ENCODE results near the gene GIGYF1.
"Not testable (repeated sequence)": the region's sequence is repeated elsewhere in the genome, so short reads cannot be mapped to it uniquely, and the experiment has no call there.

The GIGYF1 gene

GRCh38 chr7:100720671-100721504 is 26.8 kb upstream of the GIGYF1 start:
- Mint-ChIP-seq H3K9me3 (peaks cover 11% of the 10 kb centered on the region), H3K27ac (no peak overlapping the region), H3K36me3 (peaks cover 5% of the 10 kb centered on the region), H3K4me3 (no peak overlapping the region), H3K27me3 (peaks cover 24% of the 10 kb centered on the region), H3K4me1 (peaks cover 3% of the 10 kb centered on the region)
- DNase-seq (ENCODE audit: low spot score in 2 of 2) (no peak), ATAC-seq (ENCODE audit: low read depth) (no peak)

DNA sequence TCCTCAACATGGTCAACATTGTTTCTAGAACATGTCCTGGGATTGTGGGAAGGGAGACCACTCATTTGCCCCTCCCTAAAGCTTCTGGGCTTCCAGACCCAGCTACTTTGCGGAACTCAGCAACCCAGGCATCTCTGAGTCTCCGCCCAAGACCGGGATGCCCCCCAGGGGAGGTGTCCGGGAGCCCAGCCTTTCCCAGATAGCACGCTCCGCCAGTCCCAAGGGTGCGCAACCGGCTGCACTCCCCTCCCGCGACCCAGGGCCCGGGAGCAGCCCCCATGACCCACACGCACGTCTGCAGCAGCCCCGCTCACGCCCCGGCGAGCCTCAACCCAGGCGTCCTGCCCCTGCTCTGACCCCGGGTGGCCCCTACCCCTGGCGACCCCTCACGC is 26.2 kb upstream of the GIGYF1 start, which contains the start of gene EPO:
TSS of gene EPO (plus strand) at position 190 of the 392 bp plus-strand sequence. CDS start 513 bp downstream, outside the sequence.
- no peak within 1 kb of the TSS for H3K4me3 Mint-ChIP-seq
- peaks cover 5% of the 10 kb centered on the region for H3K36me3 Mint-ChIP-seq
- ATAC-seq (ENCODE audit: low read depth) (no peak), DNase-seq (ENCODE audit: low spot score in 2 of 2) (no peak)
- H3K27ac Mint-ChIP-seq = no peak within 1 kb of the TSS
- H3K4me1 Mint-ChIP-seq = peaks cover 3% of the 10 kb centered on the region
- peaks cover 24% of the 10 kb centered on the region for H3K27me3 Mint-ChIP-seq
- peaks cover 11% of the 10 kb centered on the region for H3K9me3 Mint-ChIP-seq

DNA sequence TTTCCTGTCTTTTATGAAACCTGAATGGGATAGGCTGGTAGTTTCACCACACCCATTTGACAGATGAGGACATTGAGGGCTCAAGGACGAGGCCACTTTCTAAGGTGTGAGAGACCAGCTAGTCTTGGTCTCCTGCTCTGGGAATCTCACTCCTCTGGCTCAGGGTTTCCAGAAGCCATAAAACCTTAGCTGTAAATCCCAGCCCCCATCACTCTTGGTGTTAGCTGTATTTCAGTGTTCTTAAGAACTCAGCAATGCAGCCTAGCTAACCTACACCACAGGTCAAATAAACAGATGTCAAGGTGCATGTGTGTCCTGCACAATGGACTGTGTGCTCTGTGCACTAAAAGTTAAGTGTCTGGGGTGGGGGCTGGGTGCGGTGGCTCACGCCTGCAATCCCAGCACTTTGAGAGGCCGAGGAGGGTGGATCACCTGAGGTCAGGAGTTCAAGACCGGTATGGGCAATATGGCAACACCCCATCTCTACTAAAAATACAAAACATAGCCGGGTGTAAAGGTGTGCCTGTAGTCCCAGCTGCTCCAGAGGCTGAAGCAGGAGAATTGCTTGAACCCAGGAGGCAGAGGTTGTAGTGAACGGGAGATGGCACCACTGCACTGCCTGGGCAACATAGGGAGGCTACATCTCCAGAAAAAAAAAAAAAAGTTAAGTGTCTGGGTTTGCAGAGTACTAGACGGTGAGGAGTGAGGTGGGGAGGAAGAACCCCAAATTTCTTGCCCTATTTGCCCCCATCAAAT is 25.7 kb upstream of the GIGYF1 start:
- Mint-ChIP-seq H3K27me3 (peaks cover 24% of the 10 kb centered on the region), H3K4me3 (no peak overlapping the region), H3K4me1 (no peaks in the 10 kb centered on the region), H3K9me3 (peaks cover 11% of the 10 kb centered on the region), H3K36me3 (peaks cover 5% of the 10 kb centered on the region), H3K27ac (no peak overlapping the region)
- no peak for ATAC-seq (ENCODE audit: low read depth)
- no peak for DNase-seq (ENCODE audit: low spot score in 2 of 2)

DNA sequence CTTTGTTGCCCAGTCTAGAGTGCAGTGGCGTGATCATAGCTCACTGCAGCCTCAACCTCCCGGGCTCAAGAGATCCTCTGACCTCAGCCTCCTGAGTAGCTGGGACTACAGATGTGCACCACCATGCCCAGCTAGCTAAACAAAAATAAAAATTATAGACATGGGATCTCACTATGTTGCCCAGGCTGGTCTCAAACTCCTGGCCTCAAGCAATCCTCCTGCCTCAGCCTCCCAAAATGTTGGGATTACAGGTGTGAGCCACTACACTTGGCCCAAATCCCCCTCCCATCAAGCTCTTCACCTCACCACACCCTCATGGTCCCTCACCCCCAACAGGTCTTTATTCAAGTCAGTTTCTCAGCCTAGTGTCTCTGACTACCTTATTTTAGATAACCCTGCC is 23.0 kb upstream of the GIGYF1 start:
- not testable (repeated sequence) for DNase-seq (ENCODE audit: low spot score in 2 of 2); H3K4me3 Mint-ChIP-seq; H3K4me1 Mint-ChIP-seq; ATAC-seq (ENCODE audit: low read depth); H3K36me3 Mint-ChIP-seq; H3K27ac Mint-ChIP-seq
- peaks cover 11% of the 10 kb centered on the region for H3K9me3 Mint-ChIP-seq
- H3K27me3 Mint-ChIP-seq = peaks cover 13% of the 10 kb centered on the region

GRCh38 chr7:100714725-100715124 is 20.7 kb upstream of the GIGYF1 start:
- Mint-ChIP-seq H3K4me1 (no peaks in the 10 kb centered on the region), H3K9me3 (peaks cover 11% of the 10 kb centered on the region), H3K27me3 (peaks cover 9% of the 10 kb centered on the region), H3K4me3 (no peak overlapping the region), H3K36me3 (peaks cover 5% of the 10 kb centered on the region), H3K27ac (no peak overlapping the region)
- no peak for ATAC-seq (ENCODE audit: low read depth)
- no peak for DNase-seq (ENCODE audit: low spot score in 2 of 2)

DNA sequence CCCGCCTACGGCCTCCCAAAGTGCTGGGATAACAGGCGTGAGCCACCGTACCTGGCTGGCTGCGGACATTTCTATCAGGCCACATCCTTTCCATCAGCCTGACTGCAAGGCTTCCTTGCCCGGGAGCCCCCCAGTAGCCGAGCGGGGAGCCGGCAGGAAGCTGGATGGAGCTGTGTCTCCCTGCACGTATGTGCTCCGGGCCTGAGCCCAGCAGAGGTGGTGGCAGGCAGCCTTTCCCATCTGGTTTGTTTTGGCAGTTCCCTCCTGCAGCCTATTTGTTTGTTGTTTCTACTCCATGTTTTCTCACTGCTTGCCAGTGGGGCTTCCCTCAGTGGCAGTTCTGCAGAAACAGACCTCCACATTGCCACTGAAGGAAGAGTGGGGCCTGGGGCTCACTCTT is 17.3 kb upstream of the GIGYF1 start:
- ATAC-seq (ENCODE audit: low read depth) (no peak), DNase-seq (ENCODE audit: low spot score in 2 of 2) (no peak)
- Mint-ChIP-seq H3K9me3 (no peaks in the 10 kb centered on the region), H3K27ac (no peak overlapping the region), H3K4me1 (peaks cover 8% of the 10 kb centered on the region), H3K27me3 (no peaks in the 10 kb centered on the region), H3K36me3 (peaks cover 2% of the 10 kb centered on the region), H3K4me3 (no peak overlapping the region)

GRCh38 chr7:100710452-100710851 is 16.4 kb upstream of the GIGYF1 start:
- DNase-seq (ENCODE audit: low spot score in 2 of 2) (no peak), ATAC-seq (ENCODE audit: low read depth) (no peak)
- Mint-ChIP-seq H3K27me3 (no peaks in the 10 kb centered on the region), H3K9me3 (no peaks in the 10 kb centered on the region), H3K27ac (no peak overlapping the region), H3K36me3 (peaks cover 2% of the 10 kb centered on the region), H3K4me1 (peaks cover 8% of the 10 kb centered on the region), H3K4me3 (no peak overlapping the region)

- Mint-ChIP-seq H3K36me3 (peaks cover 2% of the 10 kb centered on the region), H3K9me3 (no peaks in the 10 kb centered on the region), H3K4me1 (peaks cover 8% of the 10 kb centered on the region), H3K27me3 (no peaks in the 10 kb centered on the region), H3K27ac (no peak overlapping the region), H3K4me3 (no peak overlapping the region)
- DNase-seq (ENCODE audit: low spot score in 2 of 2) (no peak), ATAC-seq (ENCODE audit: low read depth) (no peak)
These were observed 14.3 kb upstream of the GIGYF1 start for GRCh38 chr7:100708395-100708794.

GRCh38 chr7:100706672-100707311 is 12.7 kb upstream of the GIGYF1 start:
- no peak for ATAC-seq (ENCODE audit: low read depth)
- DNase-seq (ENCODE audit: low spot score in 2 of 2) = no peak
- H3K9me3 Mint-ChIP-seq = no peaks in the 10 kb centered on the region

DNA sequence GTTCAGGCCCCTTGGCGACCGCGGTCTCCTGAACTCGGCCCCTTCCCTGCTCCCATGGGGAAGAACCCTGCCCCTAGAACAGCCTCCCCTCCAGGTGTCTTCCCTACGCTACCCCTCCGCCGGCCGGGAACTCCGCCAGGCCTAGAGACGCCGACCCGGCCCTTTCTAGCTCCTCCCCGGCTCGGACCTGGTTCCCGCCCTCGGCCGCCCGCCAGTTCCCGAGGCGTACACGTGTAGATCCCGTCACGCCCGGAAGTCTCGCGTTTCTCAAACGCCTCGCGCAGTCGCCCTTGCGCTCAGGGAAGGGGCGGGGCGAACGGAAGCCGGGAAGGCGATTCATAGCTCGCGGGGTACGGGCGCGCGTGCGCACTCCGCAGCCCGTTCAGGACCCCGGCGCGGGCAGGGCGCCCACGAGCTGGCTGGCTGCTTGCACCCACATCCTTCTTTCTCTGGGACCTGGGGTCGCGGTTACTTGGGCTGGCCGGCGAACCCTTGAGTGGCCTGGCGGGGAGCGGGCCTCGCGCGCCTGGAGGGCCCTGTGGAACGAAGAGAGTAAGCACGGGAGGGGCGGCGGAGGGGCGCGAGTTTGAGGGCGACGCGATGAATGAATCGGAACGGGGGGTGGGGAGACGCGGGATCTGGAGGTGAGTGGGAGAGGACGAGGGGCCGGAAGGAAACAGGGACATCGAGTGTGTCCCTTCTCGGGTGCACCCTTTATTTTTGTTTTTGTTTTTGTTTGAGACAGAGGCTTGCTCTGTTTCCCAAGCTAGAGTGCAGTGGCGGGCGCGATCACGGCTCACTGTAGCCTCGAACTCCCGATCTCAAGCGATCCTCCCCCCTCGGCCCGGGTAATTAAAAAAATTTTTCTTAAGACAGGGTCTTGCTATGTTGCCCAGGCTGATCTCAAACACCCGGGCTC is 12.0 kb upstream of the GIGYF1 start, which contains the start of gene POP7:
TSS of gene POP7 (plus strand) at position 369 of the 919 bp plus-strand sequence. CDS start 710 bp downstream, outside the sequence.
- peak; percentile 94 for ATAC-seq (ENCODE audit: low read depth)
- peak within 1 kb of the TSS; percentile 95 for H3K4me3 Mint-ChIP-seq
- no peaks in the 10 kb centered on the region for H3K27me3 Mint-ChIP-seq
- peaks cover 8% of the 10 kb centered on the region for H3K4me1 Mint-ChIP-seq
- H3K36me3 Mint-ChIP-seq = peaks cover 2% of the 10 kb centered on the region
- H3K9me3 Mint-ChIP-seq = no peaks in the 10 kb centered on the region
- DNase-seq (ENCODE audit: low spot score in 2 of 2) = peak; percentile 96
- H3K27ac Mint-ChIP-seq = peak within 1 kb of the TSS; percentile 91

More at GRCh38 chr7:100706672-100707311, 12.7 kb upstream of the GIGYF1 start:
- H3K4me1 Mint-ChIP-seq = peaks cover 8% of the 10 kb centered on the region
- no peaks in the 10 kb centered on the region for H3K27me3 Mint-ChIP-seq
- H3K4me3 Mint-ChIP-seq = peak overlapping the region; percentile 95
- H3K27ac Mint-ChIP-seq = peak overlapping the region; percentile 91
- peaks cover 2% of the 10 kb centered on the region for H3K36me3 Mint-ChIP-seq

DNA sequence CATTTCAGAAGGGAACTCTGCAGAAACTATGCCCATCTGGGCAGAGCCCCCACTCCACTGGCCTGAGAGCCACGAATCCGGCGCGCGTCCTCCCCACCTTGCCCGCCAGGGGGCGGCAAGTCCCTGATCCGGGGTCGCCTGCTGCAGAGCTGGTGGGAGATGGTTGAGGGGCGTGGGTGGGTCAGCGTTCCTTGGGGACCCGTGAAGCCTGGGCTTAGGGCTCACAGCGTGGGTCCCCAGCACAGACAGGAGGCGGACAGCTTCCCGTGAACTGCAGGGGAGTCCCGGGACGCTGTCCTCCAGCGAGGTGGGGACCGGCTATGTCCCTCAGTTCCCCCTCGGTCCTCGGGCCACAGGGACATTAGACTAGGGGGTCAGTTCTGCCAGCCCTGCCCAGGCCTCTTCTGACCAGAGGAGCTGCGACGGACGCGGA is 11.3 kb upstream of the GIGYF1 start:
- peaks cover 2% of the 10 kb centered on the region for H3K36me3 Mint-ChIP-seq
- peak overlapping the region; percentile 95 for H3K4me3 Mint-ChIP-seq
- H3K9me3 Mint-ChIP-seq = no peaks in the 10 kb centered on the region
- H3K27ac Mint-ChIP-seq = peak overlapping the region; percentile 91
- peak; percentile 55 for ATAC-seq (ENCODE audit: low read depth)
- DNase-seq (ENCODE audit: low spot score in 2 of 2) = peak; percentile 81 to 87
- no peaks in the 10 kb centered on the region for H3K27me3 Mint-ChIP-seq
- H3K4me1 Mint-ChIP-seq = peaks cover 8% of the 10 kb centered on the region

- H3K27ac Mint-ChIP-seq; H3K4me3 Mint-ChIP-seq; DNase-seq (ENCODE audit: low spot score in 2 of 2); H3K36me3 Mint-ChIP-seq; H3K9me3 Mint-ChIP-seq; H3K4me1 Mint-ChIP-seq; H3K27me3 Mint-ChIP-seq; ATAC-seq (ENCODE audit: low read depth): not testable (repeated sequence)
These were observed 7.0 kb upstream of the GIGYF1 start for GRCh38 chr7:100701089-100701488.

GRCh38 chr7:100699018-100699417 is 5.0 kb upstream of the GIGYF1 start:
- Mint-ChIP-seq H3K27ac (no peak overlapping the region), H3K9me3 (no peaks in the 10 kb centered on the region), H3K36me3 (no peaks in the 10 kb centered on the region), H3K4me3 (no peak overlapping the region), H3K27me3 (no peaks in the 10 kb centered on the region), H3K4me1 (peaks cover 5% of the 10 kb centered on the region)
- DNase-seq (ENCODE audit: low spot score in 2 of 2) (no peak), ATAC-seq (ENCODE audit: low read depth) (no peak)
